ENCODE measurements around the gene SH2D7.

DNA sequence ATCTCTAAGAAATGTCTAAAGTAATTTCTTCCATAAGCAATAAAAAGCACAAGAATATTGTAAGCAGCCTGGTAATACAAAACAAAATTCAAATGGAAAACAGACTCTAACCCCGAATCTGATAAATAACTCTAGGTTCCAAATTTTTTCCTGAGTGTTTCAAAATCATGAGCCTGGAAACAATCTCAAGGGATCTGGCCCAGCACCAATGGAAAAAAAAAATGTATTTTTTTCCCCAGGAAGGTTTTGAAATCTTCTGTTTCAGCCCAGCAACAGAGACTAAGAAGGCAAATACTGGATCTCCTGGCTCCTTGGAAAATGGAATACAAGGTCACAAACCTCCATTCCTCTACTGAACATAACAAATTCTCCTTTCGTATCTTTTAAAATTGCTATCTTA lies 27.8 kb upstream of the SH2D7 start:
- no peak for TF ChIP-seq POLR2A (IDR thresholded peaks at IDR 0.05)
- TF ChIP-seq, protein P1, sequence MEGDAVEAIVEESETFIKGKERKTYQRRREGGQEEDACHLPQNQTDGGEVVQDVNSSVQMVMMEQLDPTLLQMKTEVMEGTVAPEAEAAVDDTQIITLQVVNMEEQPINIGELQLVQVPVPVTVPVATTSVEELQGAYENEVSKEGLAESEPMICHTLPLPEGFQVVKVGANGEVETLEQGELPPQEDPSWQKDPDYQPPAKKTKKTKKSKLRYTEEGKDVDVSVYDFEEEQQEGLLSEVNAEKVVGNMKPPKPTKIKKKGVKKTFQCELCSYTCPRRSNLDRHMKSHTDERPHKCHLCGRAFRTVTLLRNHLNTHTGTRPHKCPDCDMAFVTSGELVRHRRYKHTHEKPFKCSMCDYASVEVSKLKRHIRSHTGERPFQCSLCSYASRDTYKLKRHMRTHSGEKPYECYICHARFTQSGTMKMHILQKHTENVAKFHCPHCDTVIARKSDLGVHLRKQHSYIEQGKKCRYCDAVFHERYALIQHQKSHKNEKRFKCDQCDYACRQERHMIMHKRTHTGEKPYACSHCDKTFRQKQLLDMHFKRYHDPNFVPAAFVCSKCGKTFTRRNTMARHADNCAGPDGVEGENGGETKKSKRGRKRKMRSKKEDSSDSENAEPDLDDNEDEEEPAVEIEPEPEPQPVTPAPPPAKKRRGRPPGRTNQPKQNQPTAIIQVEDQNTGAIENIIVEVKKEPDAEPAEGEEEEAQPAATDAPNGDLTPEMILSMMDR (IDR thresholded peaks at IDR 0.05): no peak
